GM18517 (cell line): Measurements from ENCODE around the gene CACNA1H.

Source experiments
- ATAC-seq: cut with Tn5 transposase; IDR thresholded peaks from one replicate; pipeline ENCODE4 v1.9.1; 2021; ENCODE audit warnings: mild to moderate bottlenecking, moderate library complexity; ENCODE audit not compliant: unreplicated experiment

The CACNA1H gene

DNA sequence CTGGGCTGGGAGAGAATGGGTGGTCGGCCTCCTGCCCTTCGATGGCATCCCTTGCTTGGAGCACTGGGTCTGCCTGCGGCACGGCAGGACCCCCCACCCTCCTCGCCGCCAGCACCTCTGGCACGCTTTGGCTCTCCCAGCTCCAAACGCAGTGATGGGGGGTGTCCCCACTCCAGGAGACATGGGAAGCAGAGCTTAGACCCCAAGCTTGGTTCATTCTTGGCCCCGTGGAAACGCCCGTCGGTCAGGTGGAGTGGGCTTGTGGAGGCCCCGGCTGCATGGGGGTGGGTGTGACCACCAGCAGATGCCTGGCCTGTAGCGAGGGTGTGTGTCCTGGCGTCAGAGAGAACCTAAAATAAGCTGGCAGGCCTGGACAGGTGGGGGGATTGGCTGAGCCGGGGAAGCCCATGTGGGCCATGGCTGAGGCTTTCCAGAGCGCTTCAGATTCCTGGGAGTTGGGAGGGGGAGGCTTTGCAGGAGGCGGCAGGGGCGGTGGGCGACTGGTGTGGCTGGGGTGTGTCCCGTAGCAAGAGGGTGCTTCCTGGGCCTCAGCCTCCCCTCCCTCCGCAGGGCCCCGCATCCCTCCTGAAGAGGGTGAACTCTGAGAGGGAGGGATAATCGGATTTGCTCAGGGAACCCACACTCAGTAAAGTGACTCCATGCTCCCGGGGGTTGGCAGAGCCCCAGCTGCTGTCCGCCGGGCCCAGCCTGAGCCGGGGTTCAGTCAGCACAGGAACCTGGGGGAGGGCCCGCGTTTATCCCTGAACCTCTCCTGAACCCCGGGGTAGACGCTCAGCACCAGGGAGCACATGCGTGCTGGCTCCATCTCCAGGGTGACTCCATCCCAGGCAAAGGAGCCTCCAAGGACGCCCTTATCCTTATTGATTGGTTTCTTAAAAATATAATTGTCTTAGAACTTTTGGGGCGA lies 3.4 kb downstream of the CACNA1H start:
- ATAC-seq: no peak

DNA sequence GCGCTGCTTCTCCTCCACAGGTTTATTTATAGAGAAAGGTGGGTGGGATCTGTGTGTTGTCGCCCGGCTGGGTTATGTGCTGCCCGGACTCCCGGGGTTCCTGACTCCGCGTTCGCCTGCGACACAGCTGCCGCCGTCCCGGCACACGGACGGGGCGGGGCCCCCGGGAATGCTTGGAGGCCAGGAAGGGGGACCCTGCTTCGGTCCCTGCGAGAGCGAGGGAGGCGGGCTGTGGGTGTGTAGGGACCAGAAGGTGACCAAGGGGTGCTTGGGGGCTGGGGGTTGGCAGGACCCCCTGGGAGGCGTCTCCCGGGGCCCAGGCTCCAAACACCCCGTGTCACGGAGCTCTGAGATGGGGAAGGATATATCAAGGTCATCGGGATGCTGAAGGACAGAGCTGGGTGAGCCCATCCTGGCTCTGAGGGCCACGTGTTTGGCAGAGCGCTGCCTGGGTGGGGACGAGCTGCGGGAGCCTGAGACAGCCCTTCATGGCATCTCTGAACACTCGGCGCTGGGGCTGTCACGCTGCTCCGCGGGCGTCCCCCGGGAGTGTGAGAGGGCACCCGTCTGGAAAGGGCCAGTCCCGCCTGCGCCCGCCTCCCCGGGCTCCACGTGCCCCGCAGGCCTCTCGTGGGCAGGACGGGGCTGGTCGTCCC lies 4.2 kb downstream of the CACNA1H start:
- no peak for ATAC-seq

DNA sequence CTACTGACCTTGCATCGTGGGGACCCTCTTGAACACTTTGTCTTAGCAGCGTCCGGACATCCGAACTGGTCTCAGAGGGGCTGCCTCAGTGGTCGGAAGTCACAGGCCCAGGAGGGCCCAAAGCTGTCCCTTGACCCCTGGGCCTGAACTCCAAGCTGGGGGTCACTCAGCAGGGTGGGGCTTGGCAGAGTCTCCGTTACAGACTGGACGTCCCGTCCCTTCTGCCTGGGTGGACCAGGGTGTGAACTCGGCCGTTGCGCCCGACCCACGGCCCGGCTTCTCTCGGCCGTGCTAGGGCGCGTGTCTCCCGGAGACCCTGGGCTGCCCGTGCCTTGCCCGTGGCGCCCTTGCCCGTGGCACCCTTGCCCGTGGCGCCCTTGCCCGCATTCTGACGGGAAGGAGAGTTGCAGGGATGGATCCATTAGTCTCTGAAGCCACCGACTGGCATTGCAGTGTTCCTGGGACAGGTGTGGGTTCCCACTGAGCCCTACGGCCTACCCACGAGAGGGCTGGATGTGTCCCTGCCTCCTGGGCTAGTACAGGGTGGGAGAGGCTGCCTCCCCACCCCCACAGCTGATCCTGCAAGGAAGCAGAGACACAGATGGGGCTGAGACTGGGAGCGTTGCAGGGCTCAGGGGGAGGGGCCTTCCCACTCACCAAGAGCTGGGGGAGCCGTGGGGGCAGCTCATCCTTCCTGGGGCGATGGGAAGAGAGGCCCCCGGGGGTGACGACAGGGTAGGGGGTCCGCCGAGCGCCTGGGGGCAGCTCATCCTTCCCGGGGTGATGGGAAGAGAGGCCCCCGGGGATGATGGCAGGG lies 4.9 kb downstream of the CACNA1H start:
- ATAC-seq: no peak

DNA sequence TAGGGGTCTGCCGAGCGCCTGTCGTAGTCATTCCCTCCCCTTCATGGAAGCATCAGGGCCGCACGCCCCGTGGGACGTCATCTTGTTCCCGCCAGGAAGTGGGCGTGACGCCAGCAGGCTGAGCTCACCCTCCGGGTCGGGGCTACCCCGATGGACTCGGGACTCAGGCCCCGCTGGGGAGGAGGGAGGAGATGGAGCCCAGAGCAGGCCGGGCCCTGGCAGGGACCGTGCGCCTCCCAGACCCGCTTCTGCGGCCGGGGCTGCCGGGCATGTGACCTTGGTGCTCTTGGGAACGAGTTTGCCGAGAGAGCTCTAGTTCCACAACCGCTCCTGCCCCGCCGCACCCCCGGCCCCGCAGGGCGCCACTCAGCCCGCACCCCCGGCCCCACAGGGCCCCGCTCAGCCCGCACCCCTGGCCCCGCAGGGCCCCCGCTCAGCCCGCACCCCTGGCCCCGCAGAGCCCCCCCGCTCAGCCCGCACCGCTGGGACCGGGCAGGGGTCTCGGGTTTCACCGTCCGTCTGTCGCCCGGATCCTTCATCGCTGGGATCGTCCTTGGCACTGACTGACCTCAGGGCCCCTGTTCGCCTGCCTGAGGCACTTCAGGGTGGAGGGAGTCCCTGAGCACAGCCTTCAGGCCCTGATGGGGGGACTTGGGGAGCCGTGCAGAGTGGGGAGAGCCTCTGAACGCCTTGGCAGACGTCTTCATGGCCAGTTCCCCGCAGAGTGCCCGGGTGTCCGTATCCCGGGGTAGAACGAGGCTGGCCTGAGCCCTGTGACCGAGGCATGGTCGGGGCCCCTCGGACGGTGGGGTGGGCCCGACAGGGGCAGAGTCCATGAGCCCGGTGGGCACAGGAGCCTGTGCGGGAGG lies 5.8 kb downstream of the CACNA1H start:
- ATAC-seq: no peak

- no peak for ATAC-seq
Measured at GRCh38 chr16:1159325-1159972, 6.5 kb downstream of the CACNA1H start.

GRCh38 chr16:1159973-1160772 lies 7.3 kb downstream of the CACNA1H start:
- ATAC-seq: no peak

DNA sequence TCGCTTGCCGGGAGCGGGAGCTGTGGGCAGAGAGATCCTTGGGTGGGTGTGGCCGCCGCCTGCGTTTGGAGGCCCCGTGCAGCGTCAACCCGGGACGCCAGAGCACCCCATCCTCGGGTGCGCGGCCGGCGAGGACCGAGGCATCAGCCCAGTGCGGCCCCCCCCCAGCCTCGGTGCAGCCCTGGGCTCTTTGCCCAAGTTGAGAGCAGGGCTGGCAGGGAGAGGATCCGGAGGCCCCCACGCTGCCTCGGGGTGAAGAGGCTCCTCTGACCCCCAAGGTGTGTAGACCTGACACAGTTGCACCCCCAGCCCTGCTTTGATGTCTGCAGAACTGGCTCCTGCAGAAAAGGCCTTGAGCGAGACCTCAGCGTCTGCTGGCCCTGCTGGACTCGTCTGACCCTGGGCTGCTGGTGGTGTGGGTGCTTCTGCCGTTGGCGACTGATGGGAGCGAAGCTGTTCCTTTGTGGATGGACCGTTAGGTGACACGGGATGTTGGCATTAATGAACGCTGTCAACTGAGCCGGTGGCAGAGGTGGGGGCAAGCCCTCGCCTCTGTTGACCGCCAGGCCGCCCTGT lies 8.0 kb downstream of the CACNA1H start:
- no peak for ATAC-seq

- no peak for ATAC-seq
Measured at GRCh38 chr16:1162701-1163566, 10.0 kb downstream of the CACNA1H start.

GRCh38 chr16:1163567-1164055 lies 10.7 kb downstream of the CACNA1H start:
- ATAC-seq: no peak

DNA sequence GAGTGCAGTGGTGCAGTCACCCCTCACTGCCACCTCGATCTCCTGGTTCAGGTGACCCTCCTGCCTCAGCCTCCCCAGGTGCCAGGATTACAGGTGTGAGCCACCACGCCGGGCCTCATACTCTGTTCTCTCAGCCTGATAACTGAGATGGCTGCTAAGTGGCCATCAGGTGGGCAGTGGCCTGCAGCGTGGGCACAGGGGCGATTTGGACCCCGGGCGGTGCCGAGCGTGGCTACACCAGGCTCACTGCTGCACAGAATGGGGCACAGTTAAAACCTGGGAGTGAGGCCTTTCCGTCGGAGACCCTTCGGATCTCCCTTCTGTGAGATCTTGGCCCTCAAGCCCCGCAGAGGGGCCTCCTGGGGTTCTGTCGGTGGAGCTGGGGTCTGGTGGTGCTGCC lies 11.5 kb downstream of the CACNA1H start:
- no peak for ATAC-seq

DNA sequence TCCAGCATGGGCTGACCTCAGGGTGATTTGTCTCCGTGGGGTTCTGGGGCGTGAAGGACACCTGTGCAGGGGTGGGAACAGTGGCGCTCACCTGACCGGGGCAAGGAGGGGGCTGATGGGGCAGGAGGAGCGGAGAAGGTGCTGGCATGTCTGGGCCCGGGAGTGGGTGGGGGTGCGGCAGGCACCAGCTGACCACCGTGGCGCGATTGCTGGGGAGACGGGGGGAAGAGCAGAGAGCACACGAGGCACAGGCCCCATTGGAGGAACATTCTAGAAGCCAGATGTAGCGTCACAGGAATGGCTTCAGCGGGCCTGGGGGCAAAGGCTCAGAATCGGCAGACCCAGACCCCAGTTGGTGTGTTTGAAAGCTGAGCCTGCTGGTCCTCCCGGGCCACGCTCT lies 12.1 kb downstream of the CACNA1H start:
- ATAC-seq: no peak

- no peak for ATAC-seq
Measured at GRCh38 chr16:1165511-1165910, 12.6 kb downstream of the CACNA1H start.

GRCh38 chr16:1167276-1168107 lies 14.6 kb downstream of the CACNA1H start:
- no peak for ATAC-seq

DNA sequence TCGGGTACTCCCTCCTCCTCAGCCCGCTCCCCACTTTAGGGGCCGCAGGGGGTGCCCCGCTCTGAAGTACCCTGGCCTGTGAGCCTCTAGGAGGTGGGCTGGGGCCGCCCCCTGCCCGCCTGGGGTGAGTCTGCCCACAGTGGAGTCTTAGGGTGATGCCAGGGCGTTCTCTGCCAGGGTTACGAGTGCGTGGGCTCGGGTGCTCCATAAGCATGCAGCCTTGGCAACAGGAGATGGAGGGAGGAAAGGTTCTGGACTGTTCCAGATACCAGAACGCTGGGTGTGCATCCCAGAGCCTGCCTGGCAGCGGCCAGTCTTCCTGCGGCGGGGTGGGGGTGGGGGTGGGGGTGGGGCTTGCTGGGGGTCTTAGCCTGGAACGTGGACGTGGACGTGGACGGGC lies 15.9 kb downstream of the CACNA1H start:
- ATAC-seq: no peak

GRCh38 chr16:1169285-1170075 lies 16.6 kb downstream of the CACNA1H start:
- ATAC-seq: no peak

DNA sequence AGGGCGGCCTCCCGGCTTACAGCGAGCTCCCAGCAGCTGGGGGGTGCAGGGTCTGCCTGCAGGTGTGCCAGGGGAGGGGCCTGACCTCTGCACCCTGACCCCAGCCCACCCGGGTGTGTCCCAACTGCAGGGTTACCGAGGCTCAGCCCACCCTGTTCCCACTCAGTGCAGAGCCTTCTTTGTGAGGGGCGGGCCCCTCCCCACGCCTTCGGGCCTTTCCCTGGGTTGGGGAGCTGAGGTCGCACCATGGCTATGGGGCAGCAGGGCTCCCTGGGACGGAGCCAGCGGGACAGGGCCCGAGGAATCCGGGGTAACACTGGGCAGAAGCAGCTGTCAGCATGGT lies 17.1 kb downstream of the CACNA1H start:
- ATAC-seq: no peak
